Astrocyte of the hippocampus (primary cell): ENCODE data around the gene LYST.
A peak's percentile ranks its signal among the peaks of the same experiment; 100 is the strongest.
"Not testable (repeated sequence)": the region's sequence is repeated elsewhere in the genome, so short reads cannot be mapped to it uniquely, and the experiment has no call there.

Experiments used
- DNase-seq: peaks from one replicate; pipeline ENCODE4 v3.0.0; 2011; ENCODE audit warnings: low read depth, low spot score

Gene LYST

DNA sequence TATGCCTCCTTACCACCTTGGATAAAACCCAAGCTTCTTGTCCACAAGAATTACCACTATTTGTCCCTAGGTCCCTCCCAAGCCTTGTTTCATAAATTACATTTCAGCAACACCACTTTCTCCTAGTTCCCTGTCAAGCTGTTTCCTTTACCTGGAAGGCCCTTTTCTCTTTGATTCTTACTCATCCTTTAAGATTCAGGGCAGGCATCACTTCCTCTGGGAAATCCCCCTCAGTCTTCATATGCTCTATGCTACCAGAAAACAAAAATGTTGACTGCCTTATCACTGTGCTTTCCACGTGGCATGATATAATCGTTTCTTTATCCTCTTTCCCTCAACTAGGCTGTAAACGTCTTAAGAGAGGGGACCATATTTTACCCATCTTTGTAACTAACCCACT is 102.7 kb downstream of the LYST start:
- no peak for DNase-seq

DNA sequence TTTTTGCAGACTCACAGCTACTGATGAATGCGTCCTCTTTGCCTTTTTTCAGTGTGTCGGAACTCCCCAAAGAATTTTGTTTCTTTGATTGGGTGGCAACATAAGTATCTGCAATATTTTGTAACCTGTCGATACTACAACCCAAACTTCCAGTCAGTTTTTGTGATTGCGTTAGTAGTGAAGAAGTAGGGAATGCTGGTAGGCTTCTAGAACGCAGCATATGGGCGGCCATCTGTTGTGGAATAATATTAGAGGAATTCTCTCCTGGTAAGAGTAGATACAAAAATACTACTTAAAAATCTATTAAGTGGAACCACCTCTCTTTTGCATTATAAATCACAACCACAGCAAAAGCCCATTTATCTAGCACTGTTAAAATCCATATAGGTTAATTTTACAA is 107.4 kb downstream of the LYST start:
- no peak for DNase-seq

DNA sequence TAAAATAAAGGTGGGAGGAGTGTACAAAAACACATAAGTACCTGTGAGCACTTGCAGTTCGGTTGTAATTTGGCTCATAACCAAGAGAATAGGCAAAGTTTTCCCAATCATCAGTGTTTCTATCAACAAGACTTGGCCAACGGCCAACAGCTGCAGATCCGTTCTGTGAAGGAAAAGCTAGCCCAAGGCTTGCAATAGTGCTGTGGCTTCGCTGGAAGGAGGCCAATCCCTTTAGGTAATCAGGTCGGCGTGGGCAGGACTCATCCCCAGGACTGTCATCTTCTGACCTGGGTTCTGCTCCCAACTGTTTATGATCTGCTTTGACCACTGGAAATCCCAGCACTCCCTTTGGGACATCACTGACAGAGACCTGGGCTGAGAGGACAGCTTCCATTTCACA is 107.8 kb downstream of the LYST start:
- peak; percentile 17 for DNase-seq

DNA sequence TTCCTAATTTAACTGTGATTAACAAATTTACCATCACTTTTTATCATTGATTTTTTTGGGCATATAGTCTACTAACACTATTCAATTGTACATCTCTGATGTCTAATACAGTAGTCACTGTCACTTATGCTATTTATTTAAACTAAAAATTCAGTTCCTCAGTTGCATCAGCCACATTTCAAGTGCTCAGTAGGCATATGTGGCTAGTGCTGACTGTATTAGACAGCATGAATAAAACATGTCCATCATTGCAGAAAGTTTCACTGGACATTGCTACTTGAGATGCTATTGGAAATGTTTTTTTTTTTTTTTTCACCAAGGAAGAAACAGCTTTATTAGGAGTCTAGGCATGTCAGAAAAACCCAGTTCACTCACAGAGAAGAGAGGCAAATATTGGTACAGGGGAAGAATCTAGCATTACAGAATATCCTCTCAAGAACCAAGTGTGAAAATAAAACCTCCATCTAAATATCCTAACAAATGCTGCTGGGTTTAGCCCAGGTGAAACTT is 109.1 kb downstream of the LYST start:
- DNase-seq, result no peak

DNA sequence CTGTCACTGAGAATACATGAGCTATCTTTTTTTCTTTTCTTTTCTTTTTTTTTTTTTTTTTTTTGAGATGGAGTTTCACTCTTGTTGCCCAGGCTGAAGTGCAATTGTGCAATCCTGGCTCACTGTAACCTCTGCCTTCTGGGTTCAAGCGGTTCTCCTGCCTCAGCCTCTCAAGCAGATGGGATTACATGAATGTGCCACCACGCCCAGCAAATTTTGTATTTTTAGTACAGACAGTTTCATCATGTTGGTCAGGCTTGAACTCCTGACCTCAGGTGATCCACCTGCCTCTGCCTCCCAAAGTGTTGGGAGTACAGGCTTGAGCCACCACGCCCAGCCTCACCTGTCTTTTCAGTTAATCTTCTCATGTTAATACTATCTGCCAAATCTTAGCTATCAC is 112.5 kb downstream of the LYST start:
- not testable (repeated sequence) for DNase-seq

DNA sequence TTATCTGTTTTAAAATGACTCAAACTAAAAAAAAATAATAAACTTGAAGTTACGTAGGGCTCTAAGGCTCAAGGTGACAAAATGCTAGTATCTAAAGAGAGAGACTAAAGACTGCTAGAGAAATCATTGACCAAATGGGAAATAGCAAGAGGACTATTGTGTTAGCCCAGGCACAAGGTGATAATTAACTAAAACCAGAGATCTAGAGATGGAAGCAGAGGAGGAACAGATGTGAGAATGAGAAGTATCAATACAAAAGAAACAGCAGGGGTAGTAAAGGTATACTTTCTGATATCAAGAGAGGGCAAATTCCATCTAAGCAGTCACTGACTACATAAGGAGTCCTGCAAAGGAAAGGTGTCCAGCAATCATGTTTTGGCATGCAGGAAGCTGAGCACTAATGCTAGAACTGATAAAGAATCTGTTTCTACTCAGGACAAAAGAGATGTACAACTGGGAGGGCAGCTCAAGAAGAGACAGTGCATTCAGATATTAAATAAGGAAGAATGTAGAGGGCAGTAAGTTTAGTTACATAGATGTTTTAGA is 116.9 kb downstream of the LYST start:
- DNase-seq, result no peak

DNA sequence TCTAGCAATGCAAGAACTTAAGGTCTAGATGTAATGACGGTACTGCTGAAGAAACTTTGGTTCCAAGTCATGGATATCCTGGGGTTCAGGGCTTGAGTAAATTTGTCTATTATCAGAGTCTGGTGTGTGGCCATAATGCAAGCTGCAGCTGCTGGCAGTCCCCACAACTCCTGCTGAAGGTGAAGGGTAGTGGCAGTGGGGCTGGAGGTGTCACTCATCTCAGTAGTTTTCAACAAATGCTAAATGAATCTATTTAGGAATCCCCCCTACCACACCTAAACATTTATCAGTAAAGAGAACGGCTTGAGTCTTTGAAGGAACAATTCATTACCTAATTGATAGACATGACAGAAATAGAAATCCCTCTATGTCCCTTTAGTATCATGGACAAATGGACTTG is 118.0 kb downstream of the LYST start:
- DNase-seq, result no peak

DNA sequence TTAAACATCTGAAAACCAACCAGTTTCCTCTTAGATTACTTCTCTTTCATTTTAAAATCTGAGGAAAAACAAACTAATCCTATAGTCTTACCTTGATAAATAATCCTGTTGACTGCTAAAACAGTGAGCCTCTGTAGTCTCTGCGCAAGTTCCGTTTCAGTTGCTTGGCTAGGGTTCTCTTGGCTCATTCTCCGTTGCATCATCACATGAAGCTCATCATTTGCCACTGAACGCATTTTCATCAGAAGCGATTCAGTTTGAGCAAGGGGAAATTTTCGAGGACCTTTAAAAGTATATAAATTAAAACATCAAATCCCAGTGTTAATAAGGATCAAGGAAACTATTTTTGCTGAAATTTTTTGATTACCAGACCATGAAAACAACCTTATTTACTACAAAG is 120.5 kb downstream of the LYST start:
- no peak for DNase-seq

DNA sequence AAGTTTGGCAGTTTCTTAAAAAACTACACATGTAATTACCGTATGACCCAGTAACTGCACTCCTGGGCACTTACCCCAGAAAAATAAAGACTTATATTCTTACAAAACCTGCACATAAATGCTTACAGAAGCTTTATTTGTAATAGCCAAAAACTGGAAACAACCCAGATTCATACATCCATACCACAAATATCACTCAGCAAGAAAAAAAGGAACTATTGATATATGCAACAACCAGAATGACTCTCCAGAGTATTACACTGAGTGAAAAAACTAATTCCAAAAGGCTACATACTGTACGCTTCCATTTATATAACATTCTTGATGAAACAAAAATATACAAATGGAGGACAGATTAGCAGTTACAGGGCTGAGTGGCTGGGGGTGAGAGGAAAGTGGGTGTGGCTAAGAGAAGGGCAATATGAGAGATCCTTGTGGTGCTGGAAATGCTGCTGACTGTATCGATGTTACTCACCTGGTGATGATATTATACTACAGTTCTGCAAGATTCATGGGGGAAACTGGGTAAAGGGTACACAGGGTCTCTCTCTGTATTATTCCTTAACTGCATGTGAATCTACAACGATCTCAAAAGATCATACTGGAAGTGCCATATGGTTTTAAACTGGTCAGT is 121.1 kb downstream of the LYST start:
- no peak for DNase-seq

DNA sequence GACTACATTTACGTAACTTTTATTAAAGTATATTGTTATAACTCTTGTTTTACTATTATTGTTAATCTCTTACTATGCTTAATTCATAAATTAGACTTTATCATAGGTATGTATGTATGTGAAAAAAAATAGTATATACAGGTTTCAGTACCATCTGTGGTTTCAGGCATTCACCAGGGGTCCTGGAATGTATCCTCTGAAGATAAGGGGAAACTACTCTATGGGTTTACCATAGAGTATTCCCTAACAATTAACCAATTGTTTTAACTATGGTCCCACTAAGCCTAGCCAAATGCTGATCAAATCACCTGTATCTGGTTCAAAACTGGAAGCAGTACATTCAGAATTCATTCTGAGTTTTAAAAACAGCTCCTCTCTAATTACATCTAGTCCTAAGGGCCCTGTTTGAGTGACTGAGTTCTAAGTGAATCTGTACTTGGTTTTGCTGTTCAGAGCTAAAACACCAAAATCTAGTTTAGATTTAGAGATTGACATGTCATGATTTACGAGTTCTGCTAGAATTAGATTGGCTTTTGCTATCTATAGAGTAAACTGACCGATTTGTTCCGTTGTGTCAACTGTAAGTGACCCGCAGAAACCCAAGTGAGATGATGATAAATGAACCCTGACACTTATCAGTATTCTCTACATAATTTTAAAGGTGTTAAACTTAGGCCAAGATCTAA is 123.6 kb downstream of the LYST start:
- no peak for DNase-seq

DNA sequence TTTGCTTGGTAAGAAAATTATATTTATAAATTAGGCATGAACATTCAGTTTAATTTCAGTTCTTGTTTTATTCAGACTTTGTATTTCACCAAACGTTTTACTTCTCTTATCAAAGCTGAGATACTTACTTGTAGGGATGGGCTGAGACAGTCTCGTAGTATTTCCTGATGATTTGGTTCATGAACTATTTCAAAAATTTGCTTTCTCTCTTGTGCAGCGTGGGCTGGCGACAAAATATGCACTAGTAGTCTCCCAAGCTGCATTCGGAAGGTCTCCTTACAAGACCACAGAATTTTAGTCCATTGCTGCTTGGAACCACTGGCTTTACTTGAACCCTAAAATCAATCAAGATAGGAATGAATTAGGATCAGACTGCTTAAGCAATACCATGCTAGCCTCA is 125.4 kb downstream of the LYST start:
- peak; percentile 69 for DNase-seq

DNA sequence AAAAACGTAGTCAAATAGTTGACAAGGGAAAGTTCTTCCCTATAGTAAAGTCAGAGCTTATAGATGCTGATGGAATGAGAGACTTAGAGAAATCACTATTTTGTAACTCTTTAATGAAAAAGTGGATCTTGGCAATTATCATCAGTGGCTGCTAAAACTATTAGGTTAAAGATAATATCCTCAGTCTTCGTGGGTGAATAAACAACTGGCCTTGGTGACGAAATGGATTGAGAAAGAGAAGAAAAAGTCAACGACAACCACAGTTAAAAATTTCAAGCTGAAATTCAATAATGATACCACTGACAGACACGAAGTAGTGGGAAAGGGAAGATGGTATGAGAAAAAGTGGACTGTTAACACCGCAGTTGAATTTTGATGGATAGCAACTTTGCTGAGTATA is 127.1 kb downstream of the LYST start:
- no peak for DNase-seq

DNA sequence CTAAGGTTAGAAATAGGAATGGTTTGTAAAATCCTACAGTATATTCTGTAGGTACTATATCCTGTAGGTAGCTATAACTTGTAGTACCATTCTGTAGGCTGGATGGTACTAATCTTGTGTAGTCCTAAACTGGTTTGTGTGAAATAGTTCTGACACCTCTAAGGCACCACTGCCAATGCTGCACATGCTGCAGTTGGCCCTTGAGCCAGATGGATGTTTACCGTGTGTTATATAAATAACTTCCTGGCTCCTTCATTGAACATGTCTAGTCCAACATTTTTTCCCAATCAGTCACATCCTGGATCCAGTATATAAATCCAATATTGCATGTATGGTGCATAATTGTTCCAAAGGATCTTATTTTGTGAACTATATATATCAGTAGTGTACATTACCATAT is 127.6 kb downstream of the LYST start:
- DNase-seq, result no peak

DNA sequence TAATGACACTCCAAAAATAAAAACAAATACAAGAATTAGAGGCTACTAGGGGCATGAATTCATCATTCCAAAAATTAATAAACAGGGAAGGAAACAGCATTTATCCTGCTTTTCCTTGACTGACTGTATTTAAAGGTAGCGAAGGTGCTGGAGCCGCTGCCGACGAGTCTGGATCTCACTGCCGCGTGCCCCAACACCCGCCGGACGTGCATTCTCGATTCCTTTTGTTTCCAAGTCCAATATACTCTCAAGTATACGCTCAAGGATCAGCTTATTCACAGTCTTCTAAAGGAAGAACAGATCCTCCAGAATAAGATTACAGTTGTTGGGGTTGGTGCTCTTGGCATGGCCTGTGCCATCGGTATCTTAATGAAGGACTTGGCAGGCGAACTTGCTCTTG is 129.0 kb downstream of the LYST start:
- no peak for DNase-seq

DNA sequence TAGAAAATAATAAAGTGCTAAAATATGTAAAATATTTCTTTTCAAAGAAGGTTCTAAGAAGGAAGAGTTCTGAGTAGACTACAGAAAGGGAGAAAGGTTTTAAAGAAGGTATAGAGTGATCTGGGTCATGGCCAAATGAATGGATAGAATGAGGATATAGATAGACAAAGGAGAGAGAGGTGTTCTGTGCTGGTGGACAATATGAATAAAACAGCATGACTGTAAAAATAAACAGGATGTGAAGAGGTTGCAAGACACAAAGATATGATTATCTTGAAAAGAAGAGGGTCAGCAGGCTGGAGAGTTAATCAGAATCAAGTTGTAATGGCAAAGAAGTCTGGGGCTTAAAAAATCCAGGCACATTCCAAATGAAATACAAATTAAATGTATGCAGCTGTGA is 130.4 kb downstream of the LYST start:
- DNase-seq, result no peak

DNA sequence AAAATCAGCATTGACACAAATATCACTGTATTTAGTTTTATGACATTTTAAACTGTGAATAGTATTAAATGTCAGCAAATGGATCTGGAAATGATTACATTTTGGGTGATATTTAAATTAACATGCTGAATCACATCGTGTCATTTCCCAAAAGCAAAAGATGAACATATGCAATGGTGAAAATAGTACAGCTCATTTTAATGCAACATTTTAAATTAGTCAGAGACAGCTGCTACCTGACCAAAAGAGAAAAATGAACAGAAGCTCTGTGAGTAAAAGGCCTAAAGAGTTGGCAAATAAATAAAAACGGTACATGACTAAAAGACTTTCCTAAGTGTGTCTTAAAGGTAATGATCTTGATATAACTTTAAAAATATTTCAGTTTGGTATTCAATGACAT is 131.1 kb downstream of the LYST start:
- no peak for DNase-seq

DNA sequence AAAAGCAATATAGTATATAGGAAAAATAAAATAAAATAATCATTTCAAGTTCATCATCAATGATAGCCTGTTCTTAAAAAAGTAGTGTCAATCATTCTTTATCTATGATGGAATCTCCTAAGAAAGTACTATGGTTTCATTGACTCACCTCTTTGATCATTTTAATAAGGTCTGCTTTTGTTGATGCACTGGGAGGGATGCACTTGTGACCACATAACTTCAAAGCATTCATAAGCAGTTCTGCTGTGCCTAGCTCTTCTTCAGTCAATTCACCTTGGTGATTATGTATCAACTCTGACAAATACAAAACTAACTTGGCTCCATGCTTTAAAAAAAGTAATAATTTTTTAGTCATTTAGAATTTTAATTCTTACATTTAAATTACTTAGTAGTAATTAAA is 132.4 kb downstream of the LYST start:
- DNase-seq, result no peak

DNA sequence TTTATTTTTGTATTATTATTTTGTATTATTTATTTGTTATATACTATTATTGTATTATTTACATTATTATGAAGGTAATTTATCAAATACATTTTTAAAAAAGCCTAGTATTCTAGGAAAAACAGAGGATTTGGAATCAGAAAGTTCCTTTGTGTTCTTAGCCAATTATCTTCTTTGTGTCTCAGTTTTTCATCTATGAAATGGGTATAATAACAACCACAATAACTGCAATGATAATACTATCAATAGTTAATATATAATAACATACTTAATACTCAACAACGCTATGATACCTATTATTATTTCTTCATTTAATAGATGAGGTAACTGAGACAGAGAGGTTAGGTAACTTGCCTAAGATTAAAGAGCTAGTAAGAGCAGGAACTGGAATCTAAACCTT is 136.7 kb downstream of the LYST start:
- DNase-seq, result no peak

DNA sequence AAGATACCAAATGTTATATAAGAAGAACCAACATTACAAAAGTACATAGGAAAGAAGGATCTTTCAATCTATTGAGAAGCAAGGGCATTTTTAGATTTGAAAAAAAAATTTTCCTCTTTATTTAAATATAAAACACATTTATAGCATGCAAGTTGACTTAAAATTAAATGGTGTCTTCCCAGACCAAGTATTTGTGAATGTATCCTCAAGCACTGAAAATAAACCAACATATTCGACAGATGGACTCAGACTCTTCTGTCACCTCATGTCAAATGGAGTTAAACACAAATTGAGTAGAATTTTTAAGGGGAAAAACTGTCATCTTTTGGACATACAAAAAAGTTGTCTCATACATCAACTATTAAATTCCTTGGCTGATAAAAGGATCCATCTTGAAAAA is 140.1 kb downstream of the LYST start:
- DNase-seq, result no peak

DNA sequence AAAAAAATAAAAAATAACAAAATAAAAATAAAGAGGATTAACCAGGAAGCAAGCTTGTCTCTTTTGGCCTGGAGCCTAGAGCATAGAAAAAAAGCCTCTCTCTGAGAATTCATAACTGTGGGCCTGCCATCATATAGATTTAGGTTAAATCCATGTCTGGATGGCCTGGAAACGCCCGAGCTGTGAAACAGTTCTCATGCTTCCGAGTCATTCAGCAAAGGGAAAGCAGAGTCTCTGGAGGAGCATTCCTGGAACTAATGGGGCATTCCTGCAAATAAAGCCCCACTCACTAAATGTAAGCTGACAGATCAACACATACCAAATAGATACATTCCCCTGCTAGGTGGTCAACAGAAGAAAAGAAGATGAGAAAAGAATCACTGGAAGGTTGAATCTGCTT is 141.3 kb downstream of the LYST start:
- DNase-seq, result peak; percentile 34

DNA sequence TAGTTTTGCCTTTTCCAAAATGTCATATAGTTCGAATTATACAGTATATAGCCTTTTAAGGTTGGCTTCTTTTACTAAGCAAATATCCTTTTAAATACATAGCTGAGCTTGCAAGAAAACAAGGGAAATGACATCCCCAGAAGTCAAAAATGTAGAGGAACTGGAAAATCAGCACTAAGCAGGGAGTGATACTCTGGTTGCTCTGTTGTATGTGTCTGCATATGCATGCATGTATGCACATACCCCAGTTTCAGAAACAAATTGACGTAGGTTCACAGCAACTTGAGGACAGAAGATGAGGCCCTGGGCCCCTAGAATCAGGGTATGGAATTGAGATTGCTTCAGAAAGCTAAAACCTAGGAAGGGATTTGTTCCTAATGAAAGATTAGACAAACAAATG is 142.0 kb downstream of the LYST start:
- no peak for DNase-seq

DNA sequence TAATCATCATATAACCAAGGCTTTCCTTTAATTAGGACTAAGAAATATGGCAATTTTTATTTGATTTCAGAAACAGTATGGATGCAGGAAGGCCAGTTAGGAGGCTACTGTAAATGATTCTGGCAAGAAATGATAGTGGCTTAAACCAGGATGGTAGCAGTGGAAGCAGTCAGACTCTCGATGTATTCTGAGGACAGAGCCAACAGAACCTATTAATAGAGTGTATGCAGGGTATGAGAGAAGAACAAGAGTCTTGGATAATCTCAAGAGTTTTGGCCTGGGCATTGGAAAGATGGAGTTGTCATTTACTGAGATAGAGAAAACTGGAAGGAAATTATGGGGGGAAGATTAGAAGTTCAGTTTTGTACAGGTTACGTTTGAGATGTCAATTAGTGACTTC is 143.8 kb downstream of the LYST start:
- DNase-seq, result no peak

DNA sequence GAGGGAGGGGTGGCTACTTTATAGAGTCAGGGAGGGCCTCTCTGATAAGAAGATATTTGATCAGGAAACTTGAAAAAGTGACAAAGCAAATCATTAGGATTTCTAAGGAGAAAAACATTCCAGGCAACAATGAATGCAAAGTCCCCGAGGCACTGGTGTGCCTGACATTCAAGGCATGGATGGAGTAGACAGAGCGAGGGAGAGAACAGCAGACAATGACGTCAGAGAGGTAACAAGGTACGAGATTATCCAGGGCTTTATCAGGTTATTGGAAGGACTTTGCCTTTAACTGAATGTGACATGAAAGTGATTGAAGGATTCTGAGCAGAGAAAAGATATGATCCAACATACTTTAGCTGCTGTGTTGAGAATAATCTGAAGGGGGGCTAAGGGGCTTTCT is 144.7 kb downstream of the LYST start:
- DNase-seq, result no peak
